BLaER1 treated with 17β-estradiol and CSF1 and Interleukin-3, amounts not matched to agents 10 nM and 100 nM (cell line): Measurements from ENCODE around the gene CFAP46.
"Not testable (repeated sequence)": the region's sequence is repeated elsewhere in the genome, so short reads cannot be mapped to it uniquely, and the experiment has no call there.

Experiments used
- H3K27ac ChIP-seq, 11 experiments: shearing (Covaris generic); formaldehyde crosslinking; 2 replicates each; pipeline ENCODE4 v1.8.1; 2022
- H3K27me3 ChIP-seq, 11 experiments: shearing (Covaris generic); formaldehyde crosslinking; 2 replicates each; pipeline ENCODE4 v1.8.1; 2022
- H3K36me3 ChIP-seq, 11 experiments: shearing (Covaris generic); formaldehyde crosslinking; 2 replicates each; pipeline ENCODE4 v1.8.1; 2022
- H3K4me1 ChIP-seq, 10 experiments: shearing (Covaris generic); formaldehyde crosslinking; 2 replicates each; pipeline ENCODE4 v1.8.1; 2022
- H3K4me2 ChIP-seq, 11 experiments: shearing (Covaris generic); formaldehyde crosslinking; 2 replicates each; pipeline ENCODE4 v1.8.1; 2022
- H3K4me3 ChIP-seq, 10 experiments: shearing (Covaris generic); formaldehyde crosslinking; 2 replicates each; pipeline ENCODE4 v1.8.1; 2022
- H3K9ac ChIP-seq, 11 experiments: shearing (Covaris generic); formaldehyde crosslinking; 2 replicates each; pipeline ENCODE4 v1.8.1; 2022
- H3K9me3 ChIP-seq, 11 experiments: shearing (Covaris generic); formaldehyde crosslinking; replicated peaks in 1 of 11; 2 replicates each; pipeline ENCODE4 v1.8.1; 2022
- H4K20me1 ChIP-seq, 11 experiments: shearing (Covaris generic); formaldehyde crosslinking; 2 replicates each; pipeline ENCODE4 v1.8.1; 2022
- Cebpa-rat ChIP-seq, 11 experiments: shearing (Covaris generic); IDR thresholded peaks; 2 replicates each; pipeline ENCODE4 v1.8.1; 2022

Gene CFAP46

DNA sequence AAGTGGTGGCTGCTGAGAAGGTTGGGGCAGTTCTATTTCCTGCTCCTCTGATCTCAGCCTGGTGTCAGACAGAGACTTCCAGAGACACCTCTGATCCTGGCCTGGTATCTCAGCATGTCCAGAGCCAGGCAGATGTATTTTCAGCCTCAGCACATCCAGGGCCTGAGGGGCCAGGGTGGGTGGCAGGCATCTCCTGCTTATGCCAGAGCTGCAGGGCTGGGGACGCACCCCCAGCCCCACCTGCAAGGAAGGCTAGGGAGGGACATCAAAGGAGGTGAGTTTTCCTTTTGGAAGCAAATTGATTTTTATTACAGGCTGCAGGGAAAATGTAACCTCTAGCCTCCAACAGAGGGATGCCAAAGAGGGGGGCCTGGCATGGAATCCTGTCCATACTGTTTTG, 36.7 kb downstream of the CFAP46 start:
- Histone ChIP-seq H4K20me1 (peaks cover 0 to 15% (median 0%) of the 10 kb centered on the region in 11 experiments; a peak in 3 of 22 replicates), H3K9me3 (peaks cover 8 to 26% (median 10%) of the 10 kb centered on the region in 11 experiments; a peak in 21 of 22 replicates), H3K4me2 (no peak overlapping the region; a peak in 1 of 22 replicates), H3K27ac (no peak overlapping the region), H3K4me1 (peaks cover 17 to 46% (median 42%) of the 10 kb centered on the region in 10 experiments; a peak in 19 of 20 replicates), H3K27me3 (peaks cover 0 to 13% (median 7%) of the 10 kb centered on the region in 11 experiments; a peak in 9 of 22 replicates), H3K9ac (no peak overlapping the region), H3K36me3 (no peaks in the 10 kb centered on the region), H3K4me3 (no peak overlapping the region)
- no peak for TF ChIP-seq Cebpa-rat (IDR thresholded peaks at IDR 0.05)

DNA sequence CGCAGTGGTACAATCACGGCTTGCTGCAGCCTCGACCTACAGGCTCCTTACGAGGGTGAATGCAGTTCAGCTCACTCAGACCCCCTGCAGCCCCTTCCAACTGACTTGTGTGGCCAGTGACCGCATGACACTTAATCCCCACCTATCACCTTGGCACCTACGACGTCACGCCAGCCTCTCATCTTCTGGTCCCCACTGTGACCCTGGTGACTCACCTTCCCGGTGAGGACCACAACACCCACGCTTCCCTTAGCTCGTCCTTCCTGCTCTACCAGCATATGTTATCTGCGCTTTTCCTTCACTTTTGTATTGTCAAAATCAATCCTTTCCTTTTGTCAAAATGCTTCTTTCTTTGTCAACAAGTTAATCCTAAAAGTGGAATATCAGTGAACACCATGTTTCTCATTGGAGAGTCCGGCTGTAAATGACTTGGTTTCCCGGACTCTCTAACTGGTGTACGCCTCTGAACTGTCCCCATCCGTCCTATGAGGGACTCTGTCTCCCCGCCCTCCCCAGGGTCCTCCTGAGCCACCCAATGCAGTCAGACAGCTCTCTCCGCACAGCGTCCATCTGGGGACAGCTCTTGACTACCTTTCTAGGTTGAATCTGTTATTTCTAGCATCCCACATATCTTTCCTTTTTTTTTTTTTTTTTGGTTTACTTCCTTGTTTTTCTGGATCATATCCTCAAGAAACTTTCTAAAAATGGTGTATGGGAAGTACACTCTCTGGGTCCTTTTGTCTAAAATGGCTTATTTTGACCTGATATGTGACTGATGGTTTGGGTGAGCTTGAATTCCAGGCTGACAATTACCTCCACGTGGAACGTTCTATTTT, 37.3 kb downstream of the CFAP46 start:
- Histone ChIP-seq H3K27ac (no peak overlapping the region), H3K9me3 (peaks cover 13 to 33% (median 16%) of the 10 kb centered on the region in 11 experiments; a peak in 21 of 22 replicates), H4K20me1 (peaks cover 0 to 9% (median 0%) of the 10 kb centered on the region in 11 experiments; a peak in 1 of 22 replicates), H3K27me3 (peaks cover 0 to 8% (median under 1%) of the 10 kb centered on the region in 11 experiments; a peak in 8 of 22 replicates), H3K4me3 (no peak overlapping the region), H3K9ac (no peak overlapping the region), H3K4me1 (peaks cover 10 to 40% (median 35%) of the 10 kb centered on the region in 10 experiments; a peak in 19 of 20 replicates), H3K4me2 (peak overlapping the region; percentile 4 to 58 (median 37); a peak in 16 of 22 replicates), H3K36me3 (no peaks in the 10 kb centered on the region)
- no peak for TF ChIP-seq Cebpa-rat (IDR thresholded peaks at IDR 0.05)

DNA sequence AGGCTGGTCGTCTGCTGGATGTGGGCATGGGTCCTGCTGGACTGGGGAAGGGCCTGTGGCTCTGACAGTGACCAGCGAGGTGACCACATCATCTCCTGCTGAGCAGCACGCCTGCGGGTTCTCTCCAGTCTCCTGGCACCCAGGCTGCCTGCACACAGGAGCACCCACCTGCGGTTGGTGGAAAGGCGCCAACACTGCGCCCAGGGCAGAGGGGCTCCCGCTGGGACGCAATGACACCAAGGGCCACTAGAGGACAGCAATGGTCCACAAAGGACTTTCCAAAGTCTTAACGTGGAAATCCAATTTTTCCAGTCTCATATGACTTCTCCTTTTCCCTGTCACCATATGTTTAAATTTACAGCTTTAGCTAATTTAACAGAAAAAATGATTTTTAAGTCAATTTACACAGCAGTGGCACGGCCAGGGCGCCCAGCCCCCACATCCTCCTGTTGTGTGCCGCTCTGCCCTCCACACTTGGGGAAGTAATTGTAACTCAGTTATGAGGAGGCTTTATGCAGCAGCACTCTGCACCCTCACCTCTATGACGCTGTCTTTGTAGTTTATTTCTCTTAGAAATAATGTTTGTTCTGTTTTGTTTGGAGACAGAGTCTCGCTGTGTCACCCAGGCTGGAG, 38.1 kb downstream of the CFAP46 start:
- Histone ChIP-seq H3K4me1 (peaks cover 10 to 33% (median 29%) of the 10 kb centered on the region in 10 experiments; a peak in 19 of 20 replicates), H3K4me3 (no peak overlapping the region), H3K9me3 (peaks cover 13 to 34% (median 17%) of the 10 kb centered on the region in 11 experiments; a peak in 21 of 22 replicates), H3K27ac (no peak overlapping the region), H3K9ac (no peak overlapping the region), H3K4me2 (peak overlapping the region; percentile 4 to 58 (median 37); a peak in 16 of 22 replicates), H3K27me3 (peaks cover 0 to 6% (median 0%) of the 10 kb centered on the region in 11 experiments; a peak in 2 of 22 replicates), H4K20me1 (peaks cover 0 to 1% (median 0%) of the 10 kb centered on the region in 11 experiments; a peak in 1 of 22 replicates), H3K36me3 (no peaks in the 10 kb centered on the region)
- TF ChIP-seq Cebpa-rat (IDR thresholded peaks at IDR 0.05): no peak

DNA sequence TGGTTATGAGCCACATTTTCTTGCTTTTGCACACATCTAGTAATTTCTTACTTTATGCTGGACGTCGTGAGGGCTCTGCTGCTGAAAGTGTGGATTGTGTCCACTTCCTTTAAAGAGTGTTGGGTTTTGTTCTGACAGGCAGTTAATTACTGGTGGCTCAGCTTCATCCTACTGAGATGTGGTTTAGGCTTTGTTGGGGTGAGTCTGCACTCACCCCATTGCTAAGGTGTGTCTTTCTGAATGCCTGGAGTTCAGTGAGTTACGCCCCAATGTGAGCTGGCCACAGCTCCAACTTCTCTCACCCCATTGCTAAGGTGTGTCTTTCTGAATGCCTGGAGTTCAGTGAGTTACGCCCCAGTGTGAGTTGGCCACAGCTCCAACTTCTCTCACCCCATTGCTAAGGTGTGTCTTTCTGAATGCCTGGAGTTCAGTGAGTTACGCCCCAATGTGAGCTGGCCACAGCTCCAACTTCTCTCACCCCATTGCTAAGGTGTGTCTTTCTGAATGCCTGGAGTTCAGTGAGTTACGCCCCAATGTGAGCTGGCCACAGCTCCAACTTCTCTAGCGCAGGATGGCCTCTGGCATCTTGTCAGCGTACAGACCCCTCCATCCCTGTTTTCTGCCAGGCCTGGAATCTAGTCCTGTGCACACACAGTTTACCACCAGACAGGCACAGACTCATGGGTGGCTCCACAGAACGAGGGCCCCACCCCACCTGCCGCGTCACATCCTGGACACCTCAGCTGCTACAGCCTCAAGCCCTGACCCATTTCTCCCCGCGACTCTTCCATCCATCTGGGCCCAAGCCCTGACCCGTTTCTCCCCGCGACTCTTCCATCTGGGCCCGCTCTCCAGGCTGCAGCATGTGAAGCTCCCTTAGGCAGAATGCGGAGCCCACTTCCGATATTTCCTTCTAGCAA, 39.5 kb downstream of the CFAP46 start:
- not testable (repeated sequence) for H3K9ac ChIP-seq, H3K36me3 ChIP-seq, H3K4me3 ChIP-seq, H3K27ac ChIP-seq, H4K20me1 ChIP-seq, H3K4me2 ChIP-seq
- Histone ChIP-seq H3K4me1 (peaks cover 9 to 22% (median 18%) of the 10 kb centered on the region in 10 experiments; a peak in 19 of 20 replicates), H3K9me3 (peaks cover 13 to 34% (median 17%) of the 10 kb centered on the region in 11 experiments; a peak in 21 of 22 replicates), H3K27me3 (peaks cover 0 to 19% (median 3%) of the 10 kb centered on the region in 11 experiments; a peak in 10 of 22 replicates)

DNA sequence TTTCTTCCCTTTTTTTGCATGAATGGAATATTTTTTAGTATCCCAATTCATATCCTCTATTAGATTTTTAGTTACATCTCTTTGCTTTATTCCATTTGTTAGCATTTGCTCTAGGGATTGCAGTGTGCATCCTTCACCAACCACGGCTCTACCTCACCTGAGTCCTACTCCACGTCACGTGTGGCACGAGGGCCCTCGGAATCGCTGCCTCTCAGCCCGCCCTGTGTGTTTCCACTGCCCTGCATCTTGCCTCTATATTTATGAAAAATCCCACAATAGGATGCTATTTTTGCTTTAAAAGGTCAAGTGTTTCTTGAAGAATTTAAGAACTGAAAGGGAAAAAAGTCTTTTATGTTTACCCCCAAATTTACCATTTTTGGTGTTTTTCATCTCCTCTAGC, 41.0 kb downstream of the CFAP46 start:
- no peak overlapping the region for H3K9ac ChIP-seq
- no peak for TF ChIP-seq Cebpa-rat (IDR thresholded peaks at IDR 0.05)
- no peaks in the 10 kb centered on the region for H3K36me3 ChIP-seq
- H3K27me3 ChIP-seq: peaks cover 0 to 33% (median 18%) of the 10 kb centered on the region in 11 experiments; a peak in 17 of 22 replicates
- H4K20me1 ChIP-seq: peaks cover 0 to 8% (median 0%) of the 10 kb centered on the region in 11 experiments; a peak in 2 of 22 replicates
- H3K4me3 ChIP-seq: no peak overlapping the region
- H3K4me1 ChIP-seq: peaks cover 6 to 18% (median 14%) of the 10 kb centered on the region in 10 experiments; a peak in 17 of 20 replicates
- peaks cover 14 to 34% (median 23%) of the 10 kb centered on the region in 11 experiments for H3K9me3 ChIP-seq
- no peak overlapping the region for H3K4me2 ChIP-seq
- H3K27ac ChIP-seq: no peak overlapping the region

DNA sequence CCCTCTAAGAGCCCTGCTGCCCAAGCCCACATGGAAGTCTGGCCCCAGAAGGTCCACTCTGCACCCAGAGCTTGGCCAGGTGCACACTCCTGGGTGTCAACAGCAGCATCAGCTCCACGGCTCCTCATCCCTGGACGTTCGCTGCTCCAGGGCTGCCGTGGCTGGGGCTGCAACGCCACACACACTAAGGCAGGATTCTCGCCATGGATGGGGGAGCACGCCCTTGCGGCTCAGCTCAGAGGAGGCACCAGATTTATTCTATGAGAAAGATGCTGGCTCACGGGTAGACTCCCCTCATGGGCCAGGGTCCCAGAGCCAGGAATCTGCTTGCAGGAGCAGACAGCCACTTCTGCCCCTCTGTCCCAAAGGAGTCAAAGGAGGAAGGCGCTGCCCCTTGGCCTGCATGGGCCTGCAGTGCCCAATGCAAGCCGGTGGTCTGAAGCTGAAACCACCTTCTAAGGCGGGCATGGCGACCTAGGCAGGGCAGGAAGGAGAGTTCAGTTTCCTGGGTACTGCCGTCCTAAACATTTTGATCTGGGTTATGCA, 42.1 kb downstream of the CFAP46 start:
- H3K9me3 ChIP-seq: peaks cover 14 to 30% (median 22%) of the 10 kb centered on the region in 11 experiments
- peaks cover 5 to 44% (median 28%) of the 10 kb centered on the region in 11 experiments; a peak in 21 of 22 replicates for H3K27me3 ChIP-seq
- peaks cover 6 to 15% (median 13%) of the 10 kb centered on the region in 10 experiments; a peak in 18 of 20 replicates for H3K4me1 ChIP-seq
- H3K27ac ChIP-seq: no peak overlapping the region
- no peak overlapping the region for H3K9ac ChIP-seq
- H3K4me3 ChIP-seq: no peak overlapping the region
- H3K4me2 ChIP-seq: no peak overlapping the region
- H3K36me3 ChIP-seq: no peaks in the 10 kb centered on the region
- no peak for TF ChIP-seq Cebpa-rat (IDR thresholded peaks at IDR 0.05)
- peaks cover 0 to 8% (median 0%) of the 10 kb centered on the region in 11 experiments; a peak in 2 of 22 replicates for H4K20me1 ChIP-seq

DNA sequence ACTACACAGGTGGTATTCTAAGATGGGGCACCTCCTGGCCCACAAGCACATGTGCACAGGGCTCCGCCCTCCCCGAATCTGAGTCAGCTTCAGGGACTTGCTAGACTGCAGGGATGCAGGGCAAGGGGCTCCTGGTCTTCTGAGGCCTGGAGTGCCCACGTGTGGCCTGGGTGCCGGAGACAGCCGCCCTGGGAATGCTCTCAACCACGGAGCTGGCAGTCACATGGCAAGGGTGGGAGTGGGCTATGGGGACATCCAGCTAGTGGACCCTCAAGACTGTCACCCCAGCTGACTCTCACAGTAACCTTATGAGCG, 42.7 kb downstream of the CFAP46 start:
- Histone ChIP-seq H3K4me3 (no peak overlapping the region), H3K4me1 (peaks cover 3 to 16% (median 10%) of the 10 kb centered on the region in 10 experiments; a peak in 19 of 20 replicates), H3K9me3 (peaks cover 14 to 26% (median 17%) of the 10 kb centered on the region in 11 experiments), H3K36me3 (no peaks in the 10 kb centered on the region), H3K4me2 (no peak overlapping the region), H4K20me1 (peaks cover 0 to 8% (median 0%) of the 10 kb centered on the region in 11 experiments; a peak in 2 of 22 replicates), H3K9ac (no peak overlapping the region), H3K27ac (no peak overlapping the region), H3K27me3 (peaks cover 10 to 49% (median 34%) of the 10 kb centered on the region in 11 experiments)
- TF ChIP-seq Cebpa-rat (IDR thresholded peaks at IDR 0.05): no peak
